ACC112 (cell line): Measurements from ENCODE around the gene KLHL8.
A peak's percentile ranks its signal among the peaks of the same experiment; 100 is the strongest.

ENCODE experiments used
- H2AFZ ChIP-seq: fragments of 200-600 bp; sonication (generic); one replicate; pipeline ENCODE4 v1.6.0; 2017; ENCODE audit warnings: antibody characterized with exemption, low read length; ENCODE audit not compliant: unreplicated experiment
- H3K27ac ChIP-seq: fragments of 200-600 bp; sonication (generic); 2 replicates; pipeline ENCODE4 v1.5.1; 2014; ENCODE audit warnings: low read depth, mild to moderate bottlenecking, antibody characterized with exemption, low read length, moderate library complexity
- H3K27me3 ChIP-seq: fragments of 200-600 bp; sonication (generic); 2 replicates; pipeline ENCODE4 v1.6.1; 2014; ENCODE audit warnings: mild to moderate bottlenecking, antibody characterized with exemption, low read length, moderate library complexity, mixed read lengths; ENCODE audit not compliant: insufficient read depth
- H3K36me3 ChIP-seq: fragments of 200-600 bp; sonication (generic); 2 replicates; pipeline ENCODE4 v1.6.1; 2016; ENCODE audit warnings: mild to moderate bottlenecking, antibody characterized with exemption, low read length, moderate library complexity, mixed read lengths; ENCODE audit not compliant: insufficient read depth
- H3K4me1 ChIP-seq: fragments of 200-600 bp; sonication (generic); one replicate; pipeline ENCODE4 v1.6.1; 2016; ENCODE audit warnings: low read length, mixed read lengths; ENCODE audit not compliant: insufficient read depth, unreplicated experiment, control insufficient read depth
- H3K4me3 ChIP-seq: fragments of 200-600 bp; sonication (generic); 2 replicates; pipeline ENCODE4 v1.5.1; 2014; ENCODE audit warnings: mild to moderate bottlenecking, low read depth, low read length
- H3K79me2 ChIP-seq: fragments of 200-600 bp; sonication (generic); one replicate; pipeline ENCODE4 v1.6.0; 2016; ENCODE audit warnings: low read length; ENCODE audit not compliant: control insufficient read depth, unreplicated experiment, insufficient read depth

Gene KLHL8

DNA sequence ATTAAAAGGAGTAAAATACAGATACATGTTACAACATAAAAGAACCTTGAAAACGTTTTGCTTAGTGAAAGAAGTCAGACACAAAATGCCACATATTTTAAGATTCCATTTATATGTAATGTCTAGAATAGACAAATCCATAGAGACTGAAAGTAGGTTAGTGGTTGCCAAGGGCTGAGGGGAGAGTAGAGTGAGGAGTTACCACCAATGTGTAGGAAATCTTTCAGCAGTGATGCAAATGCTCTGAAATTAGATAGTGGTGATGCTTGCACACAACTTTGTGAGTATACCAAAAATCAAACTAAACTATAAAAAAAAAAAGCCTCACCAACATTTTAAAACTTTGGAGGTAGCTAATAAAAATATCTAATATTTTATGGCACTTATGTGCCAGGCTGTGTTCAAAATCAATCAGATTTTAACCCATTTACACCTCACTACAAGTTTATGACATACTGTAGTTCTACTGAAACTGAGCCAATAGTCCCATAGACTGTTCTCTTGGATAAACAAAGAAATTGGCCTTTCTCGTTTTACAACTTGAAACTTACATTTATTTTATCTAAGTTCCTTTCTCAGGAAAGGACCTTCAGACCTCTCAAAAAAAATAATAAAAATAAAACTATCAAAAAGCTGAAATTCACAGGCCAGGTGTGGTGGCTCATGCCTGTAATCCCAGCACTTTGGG is 29.1 kb upstream of the KLHL8 start:
- H3K36me3 ChIP-seq: no peaks in the 10 kb centered on the region
- no peak overlapping the region for H3K27ac ChIP-seq
- H3K27me3 ChIP-seq: no peaks in the 10 kb centered on the region

DNA sequence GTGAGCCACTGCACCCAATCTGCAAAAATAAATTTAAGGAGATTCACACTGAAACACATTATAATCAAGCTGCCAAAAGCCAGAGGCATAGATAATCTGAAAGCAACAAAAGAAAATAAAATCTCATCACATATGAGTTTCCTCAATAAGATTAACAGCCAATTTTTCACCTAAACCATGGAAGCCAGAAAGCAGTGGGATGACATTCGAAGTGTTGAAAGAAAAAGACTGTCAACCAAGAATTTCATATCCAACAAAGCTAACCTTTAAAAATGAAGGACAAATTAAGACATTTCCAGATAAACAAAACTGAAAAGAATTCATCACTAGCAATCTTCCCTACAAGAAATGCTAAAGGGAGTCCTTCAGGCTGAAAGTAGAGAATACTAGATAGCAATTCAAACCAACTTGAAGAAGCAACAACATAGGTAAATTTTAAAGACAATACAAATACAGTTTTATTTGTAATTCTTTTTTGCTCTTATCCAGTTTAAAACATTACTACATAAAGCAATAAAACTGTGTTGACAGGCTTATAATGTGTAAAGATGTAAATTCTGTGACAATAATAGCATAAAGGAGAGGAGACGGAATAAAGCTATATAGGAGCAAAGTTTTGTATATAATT is 23.1 kb upstream of the KLHL8 start:
- Histone ChIP-seq H3K4me3 (no peak overlapping the region), H2AFZ (no peak overlapping the region), H3K27ac (no peak overlapping the region), H3K36me3 (no peaks in the 10 kb centered on the region), H3K4me1 (no peaks in the 10 kb centered on the region), H3K79me2 (no peaks in the 10 kb centered on the region), H3K27me3 (no peaks in the 10 kb centered on the region)

More for the DNA sequence above, 29.1 kb upstream of the KLHL8 start:
- H3K4me3 ChIP-seq: no peak overlapping the region
- no peak overlapping the region for H2AFZ ChIP-seq
- no peaks in the 10 kb centered on the region for H3K79me2 ChIP-seq
- H3K4me1 ChIP-seq: no peaks in the 10 kb centered on the region

DNA sequence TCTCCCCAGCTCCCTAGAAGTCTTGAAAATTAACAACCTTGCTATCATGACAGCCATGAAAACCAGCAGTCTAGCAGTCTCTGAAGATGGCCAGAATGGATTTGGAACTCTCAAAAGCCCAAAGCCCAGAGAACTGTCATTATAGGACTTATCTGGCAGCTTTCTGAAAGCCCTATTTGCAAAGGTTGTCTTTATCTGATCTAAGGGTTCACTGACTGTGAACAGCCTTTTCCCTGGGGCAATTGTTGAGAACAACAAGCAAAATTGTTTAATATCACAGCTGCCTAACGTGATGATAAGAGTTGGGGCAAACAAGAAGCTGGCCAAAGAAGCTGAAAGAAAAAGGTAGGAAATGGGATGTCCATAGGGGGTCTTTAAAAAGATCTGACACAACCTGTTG is 20.9 kb upstream of the KLHL8 start:
- no peak overlapping the region for H3K27ac ChIP-seq
- no peaks in the 10 kb centered on the region for H3K79me2 ChIP-seq
- no peak overlapping the region for H3K4me3 ChIP-seq
- H3K4me1 ChIP-seq: no peaks in the 10 kb centered on the region
- H3K36me3 ChIP-seq: no peaks in the 10 kb centered on the region
- no peaks in the 10 kb centered on the region for H3K27me3 ChIP-seq
- H2AFZ ChIP-seq: no peak overlapping the region

DNA sequence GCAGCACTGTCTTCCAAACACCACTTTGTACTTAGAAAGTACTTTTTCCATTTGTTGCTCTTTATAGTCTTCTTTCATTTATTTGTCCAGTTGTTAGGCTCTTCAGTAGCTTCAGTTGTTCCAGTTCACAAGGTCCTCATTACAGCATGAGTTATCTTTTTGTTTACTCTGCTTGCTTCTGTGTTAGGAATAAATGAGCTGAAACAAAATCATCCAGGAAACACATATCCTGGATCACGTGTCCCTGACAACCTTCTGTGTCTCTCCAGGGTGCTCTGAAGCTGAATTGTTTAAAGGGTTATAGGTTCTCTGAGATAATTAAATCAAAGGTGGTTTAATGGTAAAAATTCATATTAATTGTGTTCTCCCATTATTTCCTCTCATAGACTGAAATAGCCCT is 19.9 kb upstream of the KLHL8 start:
- no peak overlapping the region for H3K27ac ChIP-seq
- peaks cover 1% of the 10 kb centered on the region for H3K4me1 ChIP-seq
- H3K79me2 ChIP-seq: no peaks in the 10 kb centered on the region
- H3K27me3 ChIP-seq: no peaks in the 10 kb centered on the region
- H2AFZ ChIP-seq: no peak overlapping the region
- H3K36me3 ChIP-seq: no peaks in the 10 kb centered on the region
- no peak overlapping the region for H3K4me3 ChIP-seq

DNA sequence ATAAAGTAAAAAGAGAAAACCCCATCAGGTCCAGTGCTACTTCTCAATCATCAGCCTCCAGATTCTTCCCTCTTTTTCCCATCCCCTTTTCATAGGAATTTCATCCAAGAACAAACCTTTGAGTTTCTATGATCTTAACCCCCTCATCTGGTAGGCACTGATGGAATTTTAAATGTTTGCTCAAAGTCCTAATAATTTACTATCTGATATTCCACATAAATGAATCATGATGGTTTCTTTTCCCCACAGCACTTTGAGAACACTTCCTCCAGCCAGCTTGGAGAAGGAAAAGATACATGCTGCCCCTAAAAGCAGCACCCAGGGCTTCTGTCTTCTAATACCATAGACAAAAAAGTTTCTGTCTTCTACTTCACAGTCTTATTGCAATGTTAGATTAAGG is 19.4 kb upstream of the KLHL8 start:
- no peak overlapping the region for H3K27ac ChIP-seq
- peaks cover 4% of the 10 kb centered on the region for H3K4me1 ChIP-seq
- no peaks in the 10 kb centered on the region for H3K36me3 ChIP-seq
- H2AFZ ChIP-seq: no peak overlapping the region
- no peaks in the 10 kb centered on the region for H3K79me2 ChIP-seq
- no peaks in the 10 kb centered on the region for H3K27me3 ChIP-seq
- H3K4me3 ChIP-seq: no peak overlapping the region

DNA sequence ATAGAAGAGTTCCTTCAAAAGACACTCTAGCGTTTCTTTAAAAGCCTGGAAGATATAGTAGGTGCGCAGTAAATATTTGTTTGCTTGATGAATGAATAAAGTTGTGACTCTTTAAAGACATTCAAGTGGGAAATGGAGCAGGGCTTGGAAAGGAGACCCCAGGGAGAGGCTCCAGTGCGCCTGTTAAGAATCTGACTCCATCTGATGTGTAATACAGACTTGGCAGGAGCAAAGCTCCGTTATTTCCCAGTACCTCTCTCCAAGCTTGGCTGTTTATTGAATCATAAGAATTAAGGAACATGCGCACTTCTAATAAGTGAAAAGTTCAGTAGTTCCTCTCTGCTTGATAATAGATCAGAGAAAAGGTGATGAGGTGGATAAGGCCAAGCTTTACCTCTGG is 18.8 kb upstream of the KLHL8 start:
- H3K4me1 ChIP-seq: peaks cover 4% of the 10 kb centered on the region
- H3K27me3 ChIP-seq: no peaks in the 10 kb centered on the region
- H3K27ac ChIP-seq: no peak overlapping the region
- H3K36me3 ChIP-seq: no peaks in the 10 kb centered on the region
- no peak overlapping the region for H2AFZ ChIP-seq
- H3K4me3 ChIP-seq: no peak overlapping the region
- no peaks in the 10 kb centered on the region for H3K79me2 ChIP-seq

DNA sequence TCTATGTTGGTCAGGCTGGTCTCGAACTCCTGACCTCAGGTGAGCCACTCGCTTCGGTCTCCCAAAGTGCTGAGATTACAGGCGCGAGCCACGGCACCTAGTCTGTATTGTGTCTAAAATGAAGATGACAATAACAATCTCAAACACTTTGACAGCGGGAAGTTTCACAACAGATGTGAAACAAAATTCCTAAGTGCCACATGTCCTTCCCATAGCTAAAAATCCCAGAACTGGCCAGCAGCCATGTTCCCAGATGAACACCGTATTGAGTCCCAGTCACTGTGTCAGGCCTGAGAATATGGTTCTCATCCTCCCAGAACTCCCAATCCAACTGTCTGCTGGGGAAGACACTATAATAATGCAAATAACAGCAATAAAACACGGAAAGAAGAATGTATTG is 16.4 kb upstream of the KLHL8 start:
- Histone ChIP-seq H2AFZ (no peak overlapping the region), H3K79me2 (no peaks in the 10 kb centered on the region), H3K27ac (no peak overlapping the region)

DNA sequence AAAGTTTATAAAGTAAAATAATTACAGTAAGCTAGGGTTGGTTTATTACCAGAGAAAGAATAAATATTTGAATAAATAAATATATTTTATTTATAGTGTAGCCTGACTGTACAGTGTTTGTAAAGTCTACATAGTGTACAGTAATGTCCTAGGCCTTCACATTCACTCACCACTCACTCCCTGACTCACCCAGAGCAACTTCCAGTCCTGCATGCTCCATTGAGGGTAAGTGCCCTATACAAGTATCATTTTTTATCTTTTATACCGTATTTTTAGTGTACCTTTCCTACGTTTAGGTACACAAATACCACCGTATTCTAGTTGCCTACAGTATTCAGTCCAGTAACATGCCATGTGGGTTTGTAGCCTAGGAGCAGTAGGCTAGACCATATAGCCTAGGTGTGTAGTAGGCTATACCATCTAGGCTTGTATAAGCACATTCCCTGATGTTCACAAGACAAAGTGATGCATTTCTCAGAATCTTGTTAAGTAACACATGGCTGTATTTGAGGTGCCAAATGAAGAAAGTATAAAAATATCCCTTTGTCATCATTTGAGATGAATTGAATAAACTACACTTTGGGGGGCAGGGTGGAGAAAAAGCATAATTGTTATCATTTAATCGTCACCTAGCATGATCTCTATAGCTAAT is 14.7 kb upstream of the KLHL8 start:
- Histone ChIP-seq H3K27ac (peak overlapping the region; percentile 12; the same call in 1 of the 2 replicates), H3K4me3 (peak overlapping the region; percentile 67), H3K4me1 (peaks cover 4% of the 10 kb centered on the region), H2AFZ (peak overlapping the region; percentile 86), H3K79me2 (no peaks in the 10 kb centered on the region), H3K36me3 (no peaks in the 10 kb centered on the region), H3K27me3 (no peaks in the 10 kb centered on the region)

More for the DNA sequence above, 16.4 kb upstream of the KLHL8 start:
- Histone ChIP-seq H3K27me3 (no peaks in the 10 kb centered on the region), H3K36me3 (no peaks in the 10 kb centered on the region), H3K4me3 (no peak overlapping the region), H3K4me1 (peaks cover 4% of the 10 kb centered on the region)

DNA sequence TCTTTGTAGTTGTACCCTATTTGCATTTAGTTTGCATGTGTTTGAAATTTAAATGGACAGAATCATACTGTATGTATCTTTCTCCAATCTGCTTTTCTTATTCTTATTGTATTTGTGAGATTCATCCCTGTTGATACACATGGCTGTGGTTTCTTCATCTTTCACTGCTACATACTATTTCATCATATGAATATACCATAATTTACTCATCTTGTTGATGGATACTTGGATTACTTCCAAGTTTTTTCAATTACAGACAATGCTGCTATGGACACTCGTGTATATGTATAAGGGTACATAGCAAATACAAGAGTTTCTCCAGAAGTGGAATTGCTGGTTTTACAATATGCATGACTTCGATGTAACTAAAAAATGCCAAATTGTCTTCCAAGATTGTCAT is 11.8 kb upstream of the KLHL8 start:
- Histone ChIP-seq H3K27me3 (no peaks in the 10 kb centered on the region), H3K36me3 (no peaks in the 10 kb centered on the region), H3K4me3 (no peak overlapping the region)

DNA sequence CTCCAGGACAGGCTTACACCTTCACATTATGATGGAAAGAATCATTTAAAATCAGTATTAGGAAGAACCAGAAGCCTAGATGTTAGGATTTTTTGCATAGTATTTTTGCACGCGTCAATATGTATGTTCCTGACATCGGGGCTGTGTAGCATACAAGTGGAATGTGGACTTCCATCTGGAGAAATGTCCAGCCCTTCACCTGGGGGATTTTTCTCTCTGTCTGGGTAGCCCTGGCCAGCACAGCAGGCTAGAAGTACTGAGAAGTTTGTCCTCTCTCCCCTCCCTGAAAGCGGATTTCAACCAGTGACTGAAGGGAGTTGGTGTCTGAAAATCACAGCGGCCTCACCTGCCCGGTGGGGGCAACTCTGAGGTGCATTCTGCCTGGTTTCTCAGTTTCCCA is 10.4 kb upstream of the KLHL8 start:
- Histone ChIP-seq H3K27ac (no peak overlapping the region), H3K79me2 (no peaks in the 10 kb centered on the region), H3K36me3 (no peaks in the 10 kb centered on the region), H3K4me3 (no peak overlapping the region), H3K4me1 (peaks cover 4% of the 10 kb centered on the region), H2AFZ (no peak overlapping the region), H3K27me3 (no peaks in the 10 kb centered on the region)

More for the DNA sequence above, 11.8 kb upstream of the KLHL8 start:
- H2AFZ ChIP-seq: no peak overlapping the region
- no peaks in the 10 kb centered on the region for H3K79me2 ChIP-seq
- peaks cover 4% of the 10 kb centered on the region for H3K4me1 ChIP-seq
- H3K27ac ChIP-seq: no peak overlapping the region

DNA sequence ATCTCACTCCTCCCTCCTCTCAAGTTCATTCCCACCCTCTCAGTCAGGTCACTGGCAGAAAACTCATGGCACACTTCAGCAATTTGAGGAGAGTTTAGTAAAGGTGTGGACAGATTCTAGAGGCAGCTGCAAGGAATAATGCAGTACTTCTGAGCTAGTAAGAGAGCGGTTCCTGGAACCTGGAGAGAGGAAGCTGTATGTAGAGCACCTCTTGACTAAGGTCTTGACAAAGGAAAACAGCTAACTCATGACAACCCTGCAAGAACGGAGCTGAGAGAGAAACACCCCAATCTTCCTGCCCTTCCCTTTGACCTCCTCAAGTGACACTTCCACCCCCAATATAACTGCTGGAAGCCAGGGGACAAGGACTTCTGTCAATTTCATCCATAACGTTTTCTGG is 9.6 kb upstream of the KLHL8 start:
- Histone ChIP-seq H2AFZ (no peak overlapping the region), H3K79me2 (no peaks in the 10 kb centered on the region), H3K4me3 (no peak overlapping the region), H3K27ac (no peak overlapping the region), H3K27me3 (no peaks in the 10 kb centered on the region), H3K4me1 (no peaks in the 10 kb centered on the region), H3K36me3 (no peaks in the 10 kb centered on the region)
